ENCODE measurements around the gene RASAL2. TPM values are rescaled to one million over a fixed set of nuclear protein-coding genes. Genes with fewer than 3 reads are reported as not detected.

RASAL2 gene
- total RNA-seq, 1 experiment from 2014 or later: 31.6 TPM

DNA sequence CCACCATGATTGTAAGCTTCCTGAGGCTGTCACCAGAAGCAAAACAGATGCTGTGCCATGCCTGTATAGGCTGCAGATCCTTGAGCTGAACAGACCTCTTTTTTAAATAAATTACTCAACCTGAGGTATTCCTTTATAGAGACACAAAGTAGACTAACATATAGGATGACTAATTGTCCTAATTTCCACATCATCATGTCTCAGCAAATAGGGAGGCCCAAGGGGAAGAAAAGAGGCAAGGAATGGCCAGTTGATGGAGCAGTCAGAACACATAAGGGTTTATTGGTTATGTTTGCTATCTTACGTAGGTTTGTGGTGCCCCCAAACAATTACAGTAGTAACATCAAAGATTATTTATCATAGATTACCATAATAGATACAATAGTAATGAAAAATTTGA lies 126.2 kb downstream of the RASAL2 start:
- BruUV-seq (replicated peaks): no TSS peak
- DNase-seq (ENCODE audit: low read depth, low spot score) (no peak), ATAC-seq (no peak)
- Histone ChIP-seq H3K27ac (ENCODE audit: low read length) (no peak overlapping the region), H3K9me3 (ENCODE audit: control insufficient read depth, insufficient read depth, low read depth, low read length) (no peaks in the 10 kb centered on the region; the same call in 1 of the 2 replicates), H3K36me3 (ENCODE audit: control insufficient read depth, insufficient read depth, low read length) (no peaks in the 10 kb centered on the region), H3K4me3 (ENCODE audit: low read depth in 2 of 2, low read length in 2 of 2) (no peak overlapping the region), H3K4me1 (ENCODE audit: control insufficient read depth, insufficient read depth, low read length) (no peaks in the 10 kb centered on the region; the same call in 1 of the 2 replicates), H3K27me3 (ENCODE audit: control insufficient read depth, insufficient read depth, low read length) (no peaks in the 10 kb centered on the region)
- POLR2A ChIA-PET: interaction anchor here (0.6 to 0.7 kb wide), 3 partner anchors 13 to 287 kb away, joined by 8 to 11 read pairs (median 9); no protein-coding TSS in a partner anchor
- CTCF ChIA-PET: no interaction called here
- in situ Hi-C loops (cut with HindIII; ENCODE audit: low pct_unique_long_range_greater_than_20kb, low sequenced_read_pairs): no loop called here
- TF ChIP-seq SIN3A (IDR thresholded peaks at IDR 0.05; ENCODE audit: borderline replicate concordance, insufficient read depth, low read depth, low read length): no peak
- TF ChIP-seq POLR2AphosphoS5 (IDR thresholded peaks at IDR 0.05; ENCODE audit: low read depth, low read length): no peak
- TF ChIP-seq TCF7L2 (IDR thresholded peaks at IDR 0.05; ENCODE audit: low read depth, low read length): no peak
- intact Hi-C loops (cut with micrococcal nuclease; ENCODE audit: unreplicated experiment): loop anchor here (1.0 kb wide), 1 partner anchor 46 kb away; no protein-coding TSS in a partner anchor

GRCh38 chr1:178223289-178223688 lies 129.4 kb downstream of the RASAL2 start:
- Histone ChIP-seq H3K4me3 (ENCODE audit: low read depth in 2 of 2, low read length in 2 of 2) (no peak overlapping the region), H3K9me3 (ENCODE audit: control insufficient read depth, insufficient read depth, low read depth, low read length) (no peaks in the 10 kb centered on the region; the same call in 1 of the 2 replicates), H3K36me3 (ENCODE audit: control insufficient read depth, insufficient read depth, low read length) (no peaks in the 10 kb centered on the region), H3K27me3 (ENCODE audit: control insufficient read depth, insufficient read depth, low read length) (no peaks in the 10 kb centered on the region), H3K4me1 (ENCODE audit: control insufficient read depth, insufficient read depth, low read length) (no peaks in the 10 kb centered on the region; the same call in 1 of the 2 replicates), H3K27ac (ENCODE audit: low read length) (0 out of 2 replicates have a peak overlapping the region, but pooled peaks have one; percentile 23)
- ATAC-seq (no peak), DNase-seq (ENCODE audit: low read depth, low spot score) (no peak)
- CTCF ChIA-PET: interaction anchor here (0.7 kb wide), 1 partner anchor 17 kb away, joined by 3 read pairs; no protein-coding TSS in a partner anchor
- BruUV-seq (replicated peaks): no TSS peak
- POLR2A ChIA-PET: no interaction called here
- intact Hi-C loops (cut with micrococcal nuclease; ENCODE audit: unreplicated experiment): no loop called here
- in situ Hi-C loops (cut with HindIII; ENCODE audit: low pct_unique_long_range_greater_than_20kb, low sequenced_read_pairs): no loop called here
- TF ChIP-seq, protein P1, sequence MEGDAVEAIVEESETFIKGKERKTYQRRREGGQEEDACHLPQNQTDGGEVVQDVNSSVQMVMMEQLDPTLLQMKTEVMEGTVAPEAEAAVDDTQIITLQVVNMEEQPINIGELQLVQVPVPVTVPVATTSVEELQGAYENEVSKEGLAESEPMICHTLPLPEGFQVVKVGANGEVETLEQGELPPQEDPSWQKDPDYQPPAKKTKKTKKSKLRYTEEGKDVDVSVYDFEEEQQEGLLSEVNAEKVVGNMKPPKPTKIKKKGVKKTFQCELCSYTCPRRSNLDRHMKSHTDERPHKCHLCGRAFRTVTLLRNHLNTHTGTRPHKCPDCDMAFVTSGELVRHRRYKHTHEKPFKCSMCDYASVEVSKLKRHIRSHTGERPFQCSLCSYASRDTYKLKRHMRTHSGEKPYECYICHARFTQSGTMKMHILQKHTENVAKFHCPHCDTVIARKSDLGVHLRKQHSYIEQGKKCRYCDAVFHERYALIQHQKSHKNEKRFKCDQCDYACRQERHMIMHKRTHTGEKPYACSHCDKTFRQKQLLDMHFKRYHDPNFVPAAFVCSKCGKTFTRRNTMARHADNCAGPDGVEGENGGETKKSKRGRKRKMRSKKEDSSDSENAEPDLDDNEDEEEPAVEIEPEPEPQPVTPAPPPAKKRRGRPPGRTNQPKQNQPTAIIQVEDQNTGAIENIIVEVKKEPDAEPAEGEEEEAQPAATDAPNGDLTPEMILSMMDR (IDR thresholded peaks at IDR 0.05): no peak
- TF ChIP-seq TCF7L2 (IDR thresholded peaks at IDR 0.05; ENCODE audit: low read depth, low read length) (no peak), POLR2AphosphoS5 (IDR thresholded peaks at IDR 0.05; ENCODE audit: low read depth, low read length) (no peak), REST (IDR thresholded peaks at IDR 0.05; ENCODE audit: insufficient read depth in 1 of 2, low read depth in 2 of 2, low read length in 1 of 2) (no peak), SIN3A (IDR thresholded peaks at IDR 0.05; ENCODE audit: borderline replicate concordance, insufficient read depth, low read depth, low read length) (no peak)

DNA sequence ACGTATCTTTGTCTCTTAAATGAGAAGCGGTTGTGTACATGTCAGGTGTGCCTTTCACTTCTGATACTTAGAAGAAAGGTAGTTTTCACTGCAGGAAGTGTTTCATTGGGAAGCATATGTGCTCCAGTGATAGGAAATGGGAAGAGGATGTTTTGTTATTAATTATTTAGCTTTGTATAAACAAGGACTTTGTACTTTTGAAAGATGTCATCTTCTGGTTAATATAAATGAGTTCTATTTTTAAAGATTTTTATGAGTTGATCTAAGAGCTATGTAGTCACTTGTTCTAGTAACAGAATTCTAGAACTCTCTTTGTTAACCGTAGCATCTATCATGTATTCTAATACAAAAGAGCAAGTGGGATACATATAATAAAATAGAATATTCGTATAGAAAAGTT lies 130.5 kb downstream of the RASAL2 start:
- Histone ChIP-seq H3K27ac (ENCODE audit: low read length) (no peak overlapping the region), H3K9me3 (ENCODE audit: control insufficient read depth, insufficient read depth, low read depth, low read length) (no peaks in the 10 kb centered on the region; the same call in 1 of the 2 replicates), H3K36me3 (ENCODE audit: control insufficient read depth, insufficient read depth, low read length) (no peaks in the 10 kb centered on the region), H3K27me3 (ENCODE audit: control insufficient read depth, insufficient read depth, low read length) (no peaks in the 10 kb centered on the region), H3K4me3 (ENCODE audit: low read depth in 2 of 2, low read length in 2 of 2) (no peak overlapping the region), H3K4me1 (ENCODE audit: control insufficient read depth, insufficient read depth, low read length) (no peaks in the 10 kb centered on the region; the same call in 1 of the 2 replicates)
- DNase-seq (ENCODE audit: low read depth, low spot score) (no peak), ATAC-seq (no peak)
- BruUV-seq (replicated peaks): no TSS peak
- ChIA-PET POLR2A (no interaction called here), CTCF (interaction anchor here (0.6 kb wide), 1 partner anchor 34 kb away, joined by 6 read pairs; no protein-coding TSS in a partner anchor)
- in situ Hi-C loops (cut with HindIII; ENCODE audit: low pct_unique_long_range_greater_than_20kb, low sequenced_read_pairs) (no loop called here), intact Hi-C loops (cut with micrococcal nuclease; ENCODE audit: unreplicated experiment) (no loop called here)
- no peak for TF ChIP-seq REST (IDR thresholded peaks at IDR 0.05; ENCODE audit: insufficient read depth in 1 of 2, low read depth in 2 of 2, low read length in 1 of 2)
- TF ChIP-seq TCF7L2 (IDR thresholded peaks at IDR 0.05; ENCODE audit: low read depth, low read length): no peak
- no peak for TF ChIP-seq SIN3A (IDR thresholded peaks at IDR 0.05; ENCODE audit: borderline replicate concordance, insufficient read depth, low read depth, low read length)
